T-helper 9 cell (primary cell): Measurements from ENCODE around the gene MTMR2.

Source experiments
- DNase-seq: peaks from one replicate; pipeline ENCODE4 v3.0.0-alpha.2; 2020

Gene MTMR2

DNA sequence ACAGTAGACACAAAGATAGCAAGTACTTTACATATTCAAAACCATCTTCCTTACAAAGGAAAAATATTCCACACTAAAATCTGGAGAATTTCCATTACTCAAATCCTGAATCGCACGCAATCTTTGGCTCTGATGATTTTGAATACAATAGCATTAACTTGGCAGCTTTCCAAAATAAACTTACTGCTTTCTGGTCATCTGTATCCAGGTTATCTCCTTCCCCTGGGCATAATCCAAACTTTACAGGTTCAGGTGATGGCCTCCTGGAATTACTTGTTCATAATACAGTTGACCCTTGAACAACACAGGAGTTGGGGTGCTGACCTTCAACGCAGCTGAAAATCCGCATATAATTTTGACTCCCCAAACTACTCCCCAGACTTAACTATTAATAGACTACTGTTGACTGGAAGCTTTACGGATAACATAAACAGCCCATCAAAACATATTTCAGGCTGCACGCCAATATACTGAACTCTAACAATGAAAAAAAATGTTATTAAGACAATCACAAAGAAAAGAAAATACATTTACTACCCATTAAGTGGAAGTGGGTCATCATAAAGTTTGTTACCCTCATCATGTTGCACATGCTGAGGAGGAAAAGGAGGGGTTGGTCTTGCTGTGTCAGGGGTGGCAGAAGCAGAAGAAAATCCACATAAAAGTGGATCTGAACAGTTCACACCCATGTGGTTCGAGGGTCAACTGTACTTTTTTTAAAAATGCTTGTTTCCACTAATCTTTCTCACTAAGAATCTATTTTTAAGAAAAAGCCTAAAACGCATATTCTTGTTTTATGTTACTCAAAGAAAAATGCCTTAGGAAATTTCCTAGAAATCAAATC, 6.5 kb downstream of the MTMR2 start:
- no peak for DNase-seq

DNA sequence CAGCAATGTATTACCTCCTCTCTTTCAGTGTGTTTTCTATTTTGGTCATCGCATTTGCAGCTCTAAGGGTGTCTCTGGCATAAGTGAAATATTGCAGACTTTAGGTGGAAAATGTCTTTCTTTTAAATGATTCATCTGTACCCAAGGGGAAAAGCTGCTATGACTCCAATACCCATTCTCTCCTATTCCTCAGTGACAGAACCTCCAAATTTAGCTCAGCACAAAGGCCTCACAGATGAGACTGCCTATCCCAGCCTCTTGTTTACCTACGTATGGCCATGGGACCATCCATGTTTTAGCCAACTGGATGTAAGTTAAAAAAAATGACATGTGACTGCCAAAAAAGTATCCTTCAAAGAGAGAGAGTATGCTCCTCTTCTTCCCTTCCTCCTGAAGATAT, 7.9 kb downstream of the MTMR2 start:
- no peak for DNase-seq

DNA sequence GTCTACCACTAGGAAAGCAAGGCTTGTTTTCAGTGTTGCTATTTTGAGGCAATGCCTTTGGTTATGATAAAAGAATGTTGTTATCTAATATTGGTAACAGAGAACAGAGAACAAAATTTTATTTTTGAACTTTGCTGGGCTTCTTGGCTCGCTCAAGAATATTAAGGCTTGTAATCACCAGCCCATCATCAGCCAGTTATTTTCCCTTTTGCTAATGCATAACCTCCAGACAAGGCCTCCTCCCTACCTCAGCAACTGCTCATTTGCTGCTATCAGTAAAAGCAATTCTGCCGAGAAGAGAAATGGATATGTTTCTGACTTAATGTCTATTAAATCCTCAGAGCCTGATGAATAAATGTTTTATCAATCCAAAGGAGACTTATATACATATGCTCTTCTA, 8.9 kb downstream of the MTMR2 start:
- DNase-seq = no peak

GRCh38 chr11:95913830-95914615, 9.9 kb downstream of the MTMR2 start:
- no peak for DNase-seq

- DNase-seq = no peak
These were observed 10.9 kb downstream of the MTMR2 start for GRCh38 chr11:95912902-95913560.

GRCh38 chr11:95911369-95911759, 12.5 kb downstream of the MTMR2 start:
- no peak for DNase-seq

- DNase-seq = no peak
These were observed 13.1 kb downstream of the MTMR2 start for GRCh38 chr11:95910638-95911368.

DNA sequence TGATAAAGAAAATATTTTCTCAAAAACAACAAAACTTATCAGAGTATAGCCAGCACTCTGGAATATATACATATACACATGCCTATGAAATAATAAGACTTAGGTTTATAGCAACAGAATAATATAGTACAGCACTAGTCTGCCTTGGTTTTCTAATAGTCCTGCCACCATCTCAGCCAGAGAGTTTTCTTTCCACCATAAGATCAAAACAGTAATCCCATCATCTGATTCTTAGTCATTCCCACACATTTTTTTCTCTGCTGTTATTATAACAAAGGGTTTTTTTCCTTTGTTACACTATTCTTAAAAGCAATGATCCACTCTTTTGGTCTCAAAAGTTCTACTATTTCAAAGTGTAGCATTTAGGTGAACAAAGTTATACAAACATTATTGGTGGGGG, 15.1 kb downstream of the MTMR2 start:
- no peak for DNase-seq

DNA sequence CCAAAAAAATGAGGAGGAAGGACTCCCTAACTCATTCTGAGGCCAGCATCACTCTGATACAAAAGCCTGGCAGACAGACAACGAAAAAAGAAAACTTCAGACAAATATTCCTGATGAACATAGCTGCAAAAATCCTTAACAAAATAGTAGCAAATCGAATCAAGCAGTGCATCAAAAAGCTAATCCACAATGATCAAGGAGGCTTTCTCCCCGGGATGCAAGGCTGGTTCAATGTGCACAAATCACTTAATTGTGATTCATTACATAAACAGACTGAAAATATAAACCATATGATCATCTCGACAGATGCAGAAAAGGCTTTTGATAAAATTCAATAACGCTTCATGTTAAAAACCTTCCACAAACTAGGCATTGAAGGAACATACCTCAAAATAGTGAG, 16.4 kb downstream of the MTMR2 start:
- DNase-seq = no peak

- DNase-seq = no peak
These were observed 19.8 kb downstream of the MTMR2 start for GRCh38 chr11:95904009-95904650.

DNA sequence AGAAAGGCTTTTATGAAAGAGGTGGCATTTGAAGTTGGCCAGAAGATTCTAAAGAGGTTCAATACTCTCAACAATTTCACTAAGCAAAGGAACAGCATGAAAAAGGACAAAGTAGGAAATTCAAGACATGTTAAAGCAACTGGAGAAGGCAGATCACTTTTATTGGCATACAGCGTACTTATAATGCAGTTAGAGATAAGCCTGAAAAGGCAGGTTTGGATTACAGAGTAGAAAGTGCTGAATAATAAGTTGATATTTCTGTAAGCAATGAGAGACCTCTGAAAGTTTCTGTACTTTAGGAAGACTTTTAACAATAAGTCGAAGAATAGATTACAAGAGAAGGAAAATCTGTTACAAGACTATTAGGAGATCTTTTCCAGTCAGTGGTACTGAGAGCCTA, 25.1 kb downstream of the MTMR2 start:
- no peak for DNase-seq

DNA sequence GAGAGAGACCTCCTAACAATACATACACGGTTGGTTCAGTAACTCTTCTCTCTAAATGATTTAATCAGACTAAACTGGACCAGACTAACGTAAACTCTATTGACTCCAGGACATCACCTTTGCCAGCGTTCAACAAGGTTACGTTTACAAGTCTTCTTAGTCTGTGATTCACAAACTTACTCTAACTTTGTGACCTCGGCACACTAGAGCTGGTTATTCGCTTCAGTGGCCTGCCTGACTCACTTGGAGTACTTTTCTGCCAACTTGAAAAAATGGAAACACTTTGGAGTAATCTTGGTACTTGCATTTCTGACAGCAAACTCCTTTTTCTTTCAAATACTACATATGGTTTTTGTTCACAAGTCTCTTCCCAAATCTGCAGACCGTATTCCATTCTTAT, 26.2 kb downstream of the MTMR2 start:
- no peak for DNase-seq

DNA sequence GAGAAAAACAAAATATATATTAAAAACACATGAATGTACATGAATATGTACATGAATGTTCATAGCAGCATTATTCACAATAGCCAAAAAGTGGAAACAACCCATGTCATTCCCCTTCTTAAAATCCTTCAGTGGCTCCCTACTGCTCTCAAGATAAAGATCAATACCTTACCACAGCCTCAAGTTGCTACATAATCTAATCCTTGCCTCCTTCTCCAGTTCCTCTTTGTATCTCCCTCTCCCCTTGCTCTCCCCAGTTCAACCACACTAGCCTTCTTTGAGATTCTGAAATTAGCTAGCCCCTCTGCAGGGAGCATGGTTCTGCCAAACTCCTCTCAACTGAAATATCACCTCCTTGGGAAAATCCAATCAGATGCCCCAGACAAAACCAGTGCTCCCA, 28.1 kb downstream of the MTMR2 start:
- DNase-seq = no peak

DNA sequence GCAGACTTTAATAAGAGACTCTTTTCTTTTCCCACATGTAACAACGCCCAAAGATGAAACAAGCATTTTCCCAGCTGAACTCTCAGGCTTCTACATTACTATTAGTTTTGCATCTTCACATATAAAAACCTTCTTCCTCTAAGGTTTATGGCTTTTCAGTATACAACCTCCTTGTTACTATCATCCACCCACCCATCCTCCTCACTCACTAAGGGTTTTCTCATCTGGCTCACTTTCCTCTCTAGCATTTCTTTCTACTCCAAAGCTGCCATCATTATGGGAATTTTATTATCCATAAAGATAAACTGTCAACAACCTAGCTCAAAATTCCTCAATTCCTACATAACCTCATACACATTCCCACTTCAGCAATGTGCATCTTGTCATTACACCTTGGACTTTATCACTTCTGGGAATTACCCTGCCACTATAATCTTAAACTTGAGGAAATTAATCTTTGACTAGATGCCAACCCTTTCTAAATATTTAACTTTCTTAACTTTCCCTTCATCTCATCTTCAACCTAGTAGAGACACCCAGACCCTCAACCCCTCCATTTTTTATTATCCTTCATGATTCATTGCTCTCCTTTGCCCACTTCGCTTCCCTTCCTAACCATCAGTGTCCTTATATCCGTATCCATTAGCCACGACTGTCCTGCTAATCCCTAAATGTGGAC, 30.9 kb downstream of the MTMR2 start:
- no peak for DNase-seq

GRCh38 chr11:95892492-95892891, 31.4 kb downstream of the MTMR2 start:
- no peak for DNase-seq

DNA sequence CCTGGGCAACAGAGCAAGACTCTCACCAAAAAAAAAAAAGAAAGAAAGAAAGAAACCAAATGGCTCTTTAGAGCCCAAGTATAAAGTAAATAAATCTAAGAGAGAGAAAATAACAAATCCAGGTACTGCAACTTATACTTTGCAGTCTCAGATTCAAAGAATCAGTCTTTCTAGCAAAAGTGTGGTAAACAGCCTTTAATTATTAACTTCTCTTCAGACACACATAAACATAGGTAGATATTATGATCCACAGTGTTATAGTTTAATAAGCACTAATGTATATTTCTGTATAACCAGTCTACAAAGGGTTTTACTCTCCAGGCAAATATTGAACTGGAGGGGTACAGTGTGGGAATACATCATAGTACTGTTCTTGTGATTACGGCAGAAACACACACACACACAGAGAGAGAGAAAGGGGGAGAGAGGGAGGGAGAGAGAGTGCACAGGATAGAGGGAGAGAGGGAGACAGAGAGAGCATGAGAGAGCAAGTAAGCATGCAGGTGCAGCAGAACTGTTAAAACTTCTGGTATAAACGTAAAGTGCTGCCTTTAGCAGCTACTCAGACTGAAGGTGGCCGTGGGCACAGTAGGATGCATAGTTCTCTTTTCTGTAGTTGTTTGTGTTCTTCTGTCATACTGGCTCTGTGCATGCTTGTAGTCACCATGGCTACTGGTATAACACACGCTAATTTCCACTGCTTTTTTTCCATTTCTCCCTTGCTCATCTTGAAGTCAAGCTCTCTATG, 32.3 kb downstream of the MTMR2 start:
- DNase-seq = no peak

DNA sequence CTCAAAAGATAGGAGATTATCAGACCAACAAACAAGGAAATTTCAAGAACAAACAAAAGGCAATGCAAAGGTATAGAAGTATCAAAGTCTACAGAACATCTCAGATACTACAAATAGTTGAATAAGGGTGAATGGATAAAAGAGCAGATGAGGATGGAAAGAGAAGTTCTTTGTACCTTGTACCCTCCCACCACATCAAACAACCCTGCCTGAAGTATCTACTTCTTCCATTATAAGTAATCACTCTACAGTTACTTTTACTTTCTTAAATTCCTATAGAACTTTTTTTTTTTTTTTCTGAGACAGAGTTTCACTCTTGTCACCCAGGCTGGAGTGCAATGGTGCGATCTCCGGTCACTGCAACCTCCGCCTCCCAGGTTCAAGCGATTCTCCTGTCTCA, 35.1 kb downstream of the MTMR2 start:
- no peak for DNase-seq

GRCh38 chr11:95888439-95888838, 35.5 kb downstream of the MTMR2 start:
- no peak for DNase-seq

DNA sequence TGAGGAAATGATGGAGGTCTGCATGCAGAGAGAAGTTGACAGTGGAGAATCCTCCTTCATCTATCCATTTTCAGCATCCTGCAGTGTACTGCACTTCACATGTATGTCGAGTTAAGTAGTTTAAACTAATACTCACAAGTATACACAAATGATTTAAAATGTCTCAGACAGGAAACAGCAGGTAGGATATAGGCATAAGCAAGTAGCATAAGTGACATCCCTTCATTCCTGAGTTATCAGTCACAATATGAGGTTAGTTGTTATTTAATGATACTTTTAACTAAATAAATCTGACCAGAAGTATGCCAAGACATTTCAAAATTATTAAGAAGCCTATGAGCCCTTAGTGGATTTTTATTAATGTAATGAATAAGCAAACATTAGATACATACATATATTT, 37.4 kb downstream of the MTMR2 start:
- no peak for DNase-seq

- no peak for DNase-seq
These were observed 39.1 kb downstream of the MTMR2 start for GRCh38 chr11:95884802-95885201.

- no peak for DNase-seq
These were observed 39.5 kb downstream of the MTMR2 start for GRCh38 chr11:95884376-95884775.
